RWPE2 (cell line): ENCODE results near the gene INTS1.

Experiments used
- ATAC-seq: fragments of 200-7000 bp; cut with Tn5 transposase; 3 replicates; pipeline ENCODE4 v1.9.1; 2021; ENCODE audit warnings: low read depth
- DNase-seq: peaks from one replicate; pipeline ENCODE4 v3.0.0-alpha.2; 2020; ENCODE audit warnings: low spot score
- H3K27ac ChIP-seq: fragments of 450-650 bp; 2 replicates; pipeline ENCODE4 v1.5.1; 2017; ENCODE audit warnings: mild to moderate bottlenecking; ENCODE audit not compliant: poor library complexity, severe bottlenecking
- H3K27me3 ChIP-seq: fragments of 250-450 bp; sonication (Bioruptor Pico); 2 replicates; pipeline ENCODE4 v1.5.1; 2021; ENCODE audit warnings: mild to moderate bottlenecking, moderate library complexity; ENCODE audit not compliant: insufficient read depth, poor library complexity, severe bottlenecking
- H3K36me3 ChIP-seq: fragments of 250-450 bp; sonication (Bioruptor Pico); 2 replicates; pipeline ENCODE4 v1.5.1; 2020; ENCODE audit warnings: low read depth, mild to moderate bottlenecking, moderate library complexity
- H3K4me1 ChIP-seq: fragments of 250-450 bp; sonication (Bioruptor Pico); 2 replicates; pipeline ENCODE4 v1.5.1; 2021; ENCODE audit warnings: mild to moderate bottlenecking, moderate library complexity; ENCODE audit not compliant: insufficient read depth, poor library complexity, severe bottlenecking
- H3K4me3 ChIP-seq: fragments of 250-450 bp; sonication (Bioruptor Pico); 2 replicates; pipeline ENCODE4 v1.5.1; 2021; ENCODE audit warnings: mild to moderate bottlenecking, moderate library complexity; ENCODE audit not compliant: severe bottlenecking
- H3K9me3 ChIP-seq: fragments of 250-450 bp; sonication (Bioruptor Pico); 2 replicates; pipeline ENCODE4 v1.5.1; 2021; ENCODE audit warnings: mild to moderate bottlenecking, moderate library complexity; ENCODE audit not compliant: severe bottlenecking
- CTCF ChIP-seq: fragments of 450-650 bp; IDR thresholded peaks from one replicate; pipeline ENCODE4 v1.5.1; 2017; ENCODE audit warnings: mild to moderate bottlenecking, moderate library complexity; ENCODE audit not compliant: poor library complexity, severe bottlenecking

Gene INTS1

GRCh38 chr7:1485156-1485555 lies 19.0 kb downstream of the INTS1 start:
- Histone ChIP-seq H3K27ac (no peak overlapping the region), H3K4me1 (no peaks in the 10 kb centered on the region), H3K27me3 (no peaks in the 10 kb centered on the region), H3K36me3 (peaks cover 40% of the 10 kb centered on the region), H3K9me3 (no peaks in the 10 kb centered on the region), H3K4me3 (no peak overlapping the region)
- DNase-seq (no peak), ATAC-seq (no peak)
- no peak for TF ChIP-seq CTCF

- no peaks in the 10 kb centered on the region for H3K9me3 ChIP-seq
- no peak overlapping the region for H3K4me3 ChIP-seq
- H3K27me3 ChIP-seq, result no peaks in the 10 kb centered on the region
- TF ChIP-seq CTCF, result no peak
- H3K27ac ChIP-seq, result no peak overlapping the region
- H3K36me3 ChIP-seq, result peaks cover 42% of the 10 kb centered on the region
- ATAC-seq (no peak), DNase-seq (no peak)
- H3K4me1 ChIP-seq, result no peaks in the 10 kb centered on the region
These were observed 19.6 kb downstream of the INTS1 start for GRCh38 chr7:1484569-1484968.

- ATAC-seq, result no peak
- Histone ChIP-seq H3K4me1 (no peaks in the 10 kb centered on the region), H3K36me3 (peaks cover 40% of the 10 kb centered on the region), H3K9me3 (no peaks in the 10 kb centered on the region), H3K27me3 (no peaks in the 10 kb centered on the region), H3K4me3 (no peak overlapping the region), H3K27ac (no peak overlapping the region)
- TF ChIP-seq CTCF, result no peak
- no peak for DNase-seq
These were observed 20.4 kb downstream of the INTS1 start for GRCh38 chr7:1483536-1484505.

GRCh38 chr7:1483079-1483478 lies 21.1 kb downstream of the INTS1 start:
- no peaks in the 10 kb centered on the region for H3K27me3 ChIP-seq
- no peak for TF ChIP-seq CTCF
- no peak overlapping the region for H3K4me3 ChIP-seq
- H3K4me1 ChIP-seq, result no peaks in the 10 kb centered on the region
- no peaks in the 10 kb centered on the region for H3K9me3 ChIP-seq
- ATAC-seq, result no peak
- DNase-seq, result no peak
- peaks cover 38% of the 10 kb centered on the region for H3K36me3 ChIP-seq
- no peak overlapping the region for H3K27ac ChIP-seq

GRCh38 chr7:1481300-1481699 lies 22.9 kb downstream of the INTS1 start:
- no peaks in the 10 kb centered on the region for H3K4me1 ChIP-seq
- H3K9me3 ChIP-seq, result no peaks in the 10 kb centered on the region
- no peaks in the 10 kb centered on the region for H3K27me3 ChIP-seq
- no peak overlapping the region for H3K27ac ChIP-seq
- H3K36me3 ChIP-seq, result peaks cover 32% of the 10 kb centered on the region
- TF ChIP-seq CTCF, result no peak
- DNase-seq (no peak), ATAC-seq (no peak)
- no peak overlapping the region for H3K4me3 ChIP-seq
